Glutamatergic neuron (in vitro differentiated cells): Measurements from ENCODE around the gene SLC27A6. TPM values are rescaled to one million over a fixed set of nuclear protein-coding genes. Genes with fewer than 3 reads are reported as not detected.

Source experiments
- DNase-seq: peaks from one replicate; pipeline ENCODE4 v3.0.0; 2022
- H3K27ac Mint-ChIP-seq: one replicate; pipeline ENCODE4 v1.8.0; 2020; ENCODE audit warnings: mild to moderate bottlenecking, mixed read lengths, inconsistent platforms; ENCODE audit not compliant: unreplicated experiment
- H3K27me3 Mint-ChIP-seq: one replicate; pipeline ENCODE4 v1.8.0; 2020; ENCODE audit warnings: mild to moderate bottlenecking, moderate library complexity, mixed read lengths, inconsistent platforms; ENCODE audit not compliant: unreplicated experiment
- H3K36me3 Mint-ChIP-seq: one replicate; pipeline ENCODE4 v1.8.0; 2020; ENCODE audit warnings: mild to moderate bottlenecking, mixed read lengths, inconsistent platforms; ENCODE audit not compliant: unreplicated experiment
- H3K4me1 Mint-ChIP-seq: one replicate; pipeline ENCODE4 v1.8.0; 2020; ENCODE audit warnings: mild to moderate bottlenecking, low read depth, mixed read lengths, inconsistent platforms; ENCODE audit not compliant: unreplicated experiment
- H3K4me3 Mint-ChIP-seq: one replicate; pipeline ENCODE4 v1.8.0; 2020; ENCODE audit warnings: mild to moderate bottlenecking, mixed read lengths, inconsistent platforms; ENCODE audit not compliant: unreplicated experiment
- H3K9me3 Mint-ChIP-seq: one replicate; pipeline ENCODE4 v1.8.0; 2020; ENCODE audit warnings: mild to moderate bottlenecking, moderate library complexity, mixed read lengths, inconsistent platforms; ENCODE audit not compliant: unreplicated experiment
- CTCF ChIP-seq: fragments of 200-600 bp; sonication (generic); IDR thresholded peaks from one replicate; pipeline ENCODE4 v1.5.0; 2021; ENCODE audit not compliant: partially characterized antibody, unreplicated experiment
- total RNA-seq: library from RNA; stranded (reverse); fragmentation: NEBNext Ultra II Directional; extraction: Animal tissue kit (Norgen Biotek cat#: 25700); gene quantifications from one replicate; pipeline ENCODE4 v1.2.1, GENCODE V29; 2021; ENCODE audit not compliant: unreplicated experiment

SLC27A6 gene
- total RNA-seq, 1 donor from 2014 or later: not detected

DNA sequence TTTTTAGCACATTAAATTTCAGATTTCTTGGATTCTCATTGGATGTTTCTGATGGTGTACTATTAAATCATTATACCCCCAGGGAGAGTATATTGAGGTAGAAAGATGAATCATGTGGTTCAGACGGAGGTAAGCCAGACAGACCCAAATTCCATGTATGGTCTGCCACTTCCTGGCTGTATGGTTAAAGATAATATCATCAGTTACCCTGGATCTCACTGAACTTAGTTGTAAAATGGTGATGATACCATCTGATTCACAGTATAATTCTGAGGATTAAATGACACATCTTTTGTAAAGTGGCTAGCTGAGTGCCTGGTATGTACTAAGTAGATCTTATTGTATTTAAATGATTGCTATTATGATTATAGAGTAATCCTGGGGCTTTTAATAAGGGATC lies 9.3 kb downstream of the SLC27A6 start:
- no peaks in the 10 kb centered on the region for H3K36me3 Mint-ChIP-seq
- no peak for DNase-seq
- H3K4me3 Mint-ChIP-seq: no peak overlapping the region
- no peak for TF ChIP-seq CTCF
- H3K4me1 Mint-ChIP-seq: no peaks in the 10 kb centered on the region
- H3K9me3 Mint-ChIP-seq: no peaks in the 10 kb centered on the region
- no peaks in the 10 kb centered on the region for H3K27me3 Mint-ChIP-seq
- H3K27ac Mint-ChIP-seq: no peak overlapping the region

DNA sequence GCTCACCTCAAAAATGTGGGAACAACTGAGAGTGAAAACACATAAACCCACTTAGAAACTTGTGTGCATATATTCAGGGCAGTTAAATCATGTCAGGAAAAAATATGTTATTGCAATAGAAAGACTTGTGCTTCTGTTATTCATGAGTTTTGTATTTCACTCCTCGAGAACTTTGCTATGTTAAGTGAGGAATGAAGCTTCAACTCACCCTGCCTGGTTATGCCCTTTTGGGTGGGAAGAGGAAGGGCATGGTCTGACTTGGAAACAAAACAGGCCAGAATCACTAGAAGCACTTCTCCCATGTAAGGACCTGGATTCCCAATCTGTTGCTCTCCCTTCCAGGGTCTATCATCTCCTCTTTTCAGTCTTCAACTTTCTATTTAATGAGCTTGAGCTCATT lies 14.5 kb downstream of the SLC27A6 start:
- no peak overlapping the region for H3K27ac Mint-ChIP-seq
- H3K27me3 Mint-ChIP-seq: no peaks in the 10 kb centered on the region
- no peaks in the 10 kb centered on the region for H3K4me1 Mint-ChIP-seq

DNA sequence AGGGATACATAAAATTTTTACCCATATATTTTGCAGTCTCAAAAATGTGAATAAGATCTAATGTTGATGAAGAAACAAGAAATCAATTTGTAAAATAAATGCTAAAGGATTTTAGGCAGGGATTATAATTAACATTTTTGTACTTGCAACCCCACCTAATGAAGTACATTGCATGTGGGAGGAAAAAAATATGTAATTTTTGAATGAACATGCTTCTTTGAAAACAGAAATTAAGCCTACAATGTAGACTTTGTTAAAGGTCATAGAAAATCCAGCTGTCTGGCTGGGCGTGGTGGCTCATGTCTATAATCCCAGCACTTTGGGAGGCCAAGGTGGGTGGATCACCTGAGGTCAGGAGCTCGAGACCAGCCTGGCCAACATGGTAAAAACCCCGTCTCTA lies 15.6 kb downstream of the SLC27A6 start:
- no peaks in the 10 kb centered on the region for H3K9me3 Mint-ChIP-seq
- H3K27ac Mint-ChIP-seq: no peak overlapping the region
- no peaks in the 10 kb centered on the region for H3K36me3 Mint-ChIP-seq
- no peak for TF ChIP-seq CTCF
- no peak overlapping the region for H3K4me3 Mint-ChIP-seq
- H3K4me1 Mint-ChIP-seq: no peaks in the 10 kb centered on the region
- no peaks in the 10 kb centered on the region for H3K27me3 Mint-ChIP-seq
- DNase-seq: no peak

More for the DNA sequence above, 14.5 kb downstream of the SLC27A6 start:
- no peaks in the 10 kb centered on the region for H3K9me3 Mint-ChIP-seq
- no peak overlapping the region for H3K4me3 Mint-ChIP-seq
- TF ChIP-seq CTCF: no peak
- no peaks in the 10 kb centered on the region for H3K36me3 Mint-ChIP-seq
- no peak for DNase-seq

GRCh38 chr5:128984480-128984879 lies 19.2 kb downstream of the SLC27A6 start:
- no peaks in the 10 kb centered on the region for H3K27me3 Mint-ChIP-seq
- H3K27ac Mint-ChIP-seq: no peak overlapping the region
- no peak overlapping the region for H3K4me3 Mint-ChIP-seq

GRCh38 chr5:128988476-128988875 lies 23.2 kb downstream of the SLC27A6 start:
- no peaks in the 10 kb centered on the region for H3K36me3 Mint-ChIP-seq
- TF ChIP-seq CTCF: no peak
- no peaks in the 10 kb centered on the region for H3K9me3 Mint-ChIP-seq
- no peak overlapping the region for H3K4me3 Mint-ChIP-seq
- no peaks in the 10 kb centered on the region for H3K4me1 Mint-ChIP-seq
- no peak overlapping the region for H3K27ac Mint-ChIP-seq
- H3K27me3 Mint-ChIP-seq: no peaks in the 10 kb centered on the region
- no peak for DNase-seq

More at GRCh38 chr5:128984480-128984879, 19.2 kb downstream of the SLC27A6 start:
- no peak for TF ChIP-seq CTCF
- Mint-ChIP-seq H3K4me1 (no peaks in the 10 kb centered on the region), H3K36me3 (no peaks in the 10 kb centered on the region), H3K9me3 (no peaks in the 10 kb centered on the region)
- no peak for DNase-seq
